PC-9 (cell line): ENCODE results near the gene SIAH2.

Experiments used
- EZH2 ChIP-seq: fragments of 200-600 bp; sonication (generic); IDR thresholded peaks from 2 replicates; pipeline ENCODE4 v1.8.0; 2017; ENCODE audit warnings: antibody characterized with exemption, low read depth
- TF ChIP-seq, protein P1 (sequence below): fragments of 200-600 bp; sonication (generic); conservative IDR thresholded peaks from 2 replicates; pipeline ENCODE4 v1.6.1; 2017; ENCODE audit warnings: mixed run types, antibody characterized with exemption, mild to moderate bottlenecking, moderate library complexity

DNA sequence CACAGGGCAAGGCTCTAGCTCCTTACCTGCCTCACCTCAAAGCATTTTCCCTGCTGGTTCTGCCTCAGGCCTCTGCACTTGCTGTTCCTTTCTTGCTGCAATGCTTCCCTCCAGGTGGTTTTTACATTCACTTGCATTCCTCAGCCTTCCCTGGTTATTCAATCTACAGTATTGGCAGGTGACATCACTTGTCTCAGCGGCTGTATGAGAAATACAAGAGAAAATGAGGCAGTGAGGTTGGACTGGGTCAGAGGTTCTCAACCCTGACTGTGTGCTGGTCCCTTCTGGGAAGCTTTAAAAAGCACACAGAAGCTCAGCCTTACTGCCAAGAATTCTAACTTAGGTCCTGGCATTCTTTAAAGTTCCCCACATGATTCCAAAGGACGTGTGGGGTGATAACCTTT is 26.7 kb downstream of the SIAH2 start:
- TF ChIP-seq, protein P1, sequence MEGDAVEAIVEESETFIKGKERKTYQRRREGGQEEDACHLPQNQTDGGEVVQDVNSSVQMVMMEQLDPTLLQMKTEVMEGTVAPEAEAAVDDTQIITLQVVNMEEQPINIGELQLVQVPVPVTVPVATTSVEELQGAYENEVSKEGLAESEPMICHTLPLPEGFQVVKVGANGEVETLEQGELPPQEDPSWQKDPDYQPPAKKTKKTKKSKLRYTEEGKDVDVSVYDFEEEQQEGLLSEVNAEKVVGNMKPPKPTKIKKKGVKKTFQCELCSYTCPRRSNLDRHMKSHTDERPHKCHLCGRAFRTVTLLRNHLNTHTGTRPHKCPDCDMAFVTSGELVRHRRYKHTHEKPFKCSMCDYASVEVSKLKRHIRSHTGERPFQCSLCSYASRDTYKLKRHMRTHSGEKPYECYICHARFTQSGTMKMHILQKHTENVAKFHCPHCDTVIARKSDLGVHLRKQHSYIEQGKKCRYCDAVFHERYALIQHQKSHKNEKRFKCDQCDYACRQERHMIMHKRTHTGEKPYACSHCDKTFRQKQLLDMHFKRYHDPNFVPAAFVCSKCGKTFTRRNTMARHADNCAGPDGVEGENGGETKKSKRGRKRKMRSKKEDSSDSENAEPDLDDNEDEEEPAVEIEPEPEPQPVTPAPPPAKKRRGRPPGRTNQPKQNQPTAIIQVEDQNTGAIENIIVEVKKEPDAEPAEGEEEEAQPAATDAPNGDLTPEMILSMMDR, result no peak
- TF ChIP-seq EZH2, result no peak
